Lung (tissue), 12 donors: ENCODE data around the gene ANKRD16. TPM values are rescaled to one million over a fixed set of nuclear protein-coding genes. Genes with fewer than 3 reads are reported as not detected.
"Not testable (repeated sequence)": the region's sequence is repeated elsewhere in the genome, so short reads cannot be mapped to it uniquely, and the experiment has no call there.

ENCODE experiments used
- ATAC-seq: fragments of 200-7000 bp; cut with Tn5 transposase; one replicate; pipeline ENCODE4 v1.9.1; 2020; ENCODE audit warnings: moderate number of reproducible peaks; ENCODE audit not compliant: insufficient read depth, low FRiP score
- DNase-seq, 3 donors: peaks; one replicate each; pipeline ENCODE4 v3.0.0-alpha.2; 2013 to 2017
- H3K27ac ChIP-seq, 2 donors: one replicate each; pipeline ENCODE4 v1.5.1; 2013; ENCODE audit warnings: mild to moderate bottlenecking in 2 of 2, moderate library complexity in 2 of 2, control low read depth in 1 of 2, inconsistent platforms in 1 of 2, low read depth in 1 of 2, low read length in 1 of 2
- H3K27me3 ChIP-seq, 3 donors: one replicate each; pipeline ENCODE4 v1.5.1; 2013; ENCODE audit warnings: low read length in 2 of 3; ENCODE audit not compliant: control insufficient read depth in 3 of 3, insufficient read depth in 3 of 3
- H3K36me3 ChIP-seq, 4 donors: one replicate each; pipeline ENCODE4 v1.5.1; 2013; ENCODE audit warnings: low read length in 4 of 4, mild to moderate bottlenecking in 1 of 4, moderate library complexity in 1 of 4; ENCODE audit not compliant: control insufficient read depth in 4 of 4, insufficient read depth in 4 of 4
- H3K4me1 ChIP-seq, 5 donors: one replicate each; pipeline ENCODE4 v1.5.1; 2013; ENCODE audit warnings: low read length in 5 of 5, mild to moderate bottlenecking in 2 of 5, moderate library complexity in 1 of 5; ENCODE audit not compliant: control insufficient read depth in 5 of 5, insufficient read depth in 5 of 5
- H3K4me3 ChIP-seq: one replicate; pipeline ENCODE4 v1.5.1; 2013; ENCODE audit warnings: mild to moderate bottlenecking, control low read depth, moderate library complexity
- H3K9ac ChIP-seq, 2 donors: one replicate each; pipeline ENCODE4 v1.5.1; 2013; ENCODE audit warnings: low read length in 2 of 2, control low read depth in 1 of 2; ENCODE audit not compliant: insufficient read depth in 1 of 2
- H3K9me3 ChIP-seq, 4 donors: one replicate each; pipeline ENCODE4 v1.5.1; 2013; ENCODE audit warnings: low read length in 3 of 4, mild to moderate bottlenecking in 1 of 4, moderate library complexity in 1 of 4; ENCODE audit not compliant: control insufficient read depth in 4 of 4, insufficient read depth in 3 of 4
- CTCF ChIP-seq: IDR thresholded peaks from 2 replicates; pipeline ENCODE4 v1.5.1; 2012; ENCODE audit warnings: mild to moderate bottlenecking; ENCODE audit errors: control extremely low read depth, extremely low read depth
- WGBS, 2 donors: extraction: QIAGEN DNeasy Blood & Tissue Kit; methylation state at CpG; one replicate each; pipeline ENCODE4 v1.1.7; 2013; 5-methylcytosine and 5-hydroxymethylcytosine counted together
- polyA plus RNA-seq, 2 donors: library from polyadenylated mRNA; stranded (reverse); fragments of 200-250 nt; gene quantifications; one replicate each; pipeline ENCODE4 v1.2.1, GENCODE V29; 2013
- total RNA-seq, 2 donors: library from RNA; depleted of rRNA in 1 of 2; stranded (reverse); fragments of >200 nt in 1 of 2; gene quantifications; one replicate each; pipeline ENCODE4 v1.2.1, GENCODE V29; 2014 to 2021
- donor health status: control.
- donor health status: control.
- donor health status: Bipolar disorder and iron deficiency.
- donor health status: healthy.
- donor health status: DM: yes; HTN: yes; CAD: no.

ANKRD16 gene
- total and polyA plus RNA-seq, 4 donors = 4.5 to 14.0 (median 6.4) TPM

- H3K27ac ChIP-seq = no peak overlapping the region
- ATAC-seq = no peak
- H3K9ac ChIP-seq = no peak overlapping the region
- TF ChIP-seq CTCF = no peak
- no peak overlapping the region for H3K4me3 ChIP-seq
- DNase-seq = no peak
- H3K36me3 ChIP-seq = peaks cover 50 to 82% (median 76%) of the 10 kb centered on the region in 4 donors
- 96% methylated on average over 4 of the region's 4 CpGs for WGBS, 2 donors
- no peaks in the 10 kb centered on the region for H3K27me3 ChIP-seq
- H3K9me3 ChIP-seq = no peaks in the 10 kb centered on the region
- H3K4me1 ChIP-seq = no peaks in the 10 kb centered on the region
Observed at GRCh38 chr10:5913736-5914135, 24.0 kb upstream of the ANKRD16 start.

- Histone ChIP-seq H3K4me3 (no peak overlapping the region), H3K9ac (no peak overlapping the region), H3K36me3 (peaks cover 39 to 65% (median 61%) of the 10 kb centered on the region in 4 donors), H3K4me1 (no peaks in the 10 kb centered on the region), H3K9me3 (no peaks in the 10 kb centered on the region), H3K27me3 (no peaks in the 10 kb centered on the region), H3K27ac (no peak overlapping the region)
- no peak for TF ChIP-seq CTCF
- DNase-seq (no peak), ATAC-seq (no peak)
- WGBS, 2 donors = 95 to 100% methylated on average over 4 of the region's 4 CpGs
Observed at GRCh38 chr10:5911670-5912069, 22.0 kb upstream of the ANKRD16 start.

- H3K27ac ChIP-seq = no peak overlapping the region
Observed at GRCh38 chr10:5910323-5911100, 20.8 kb upstream of the ANKRD16 start.

GRCh38 chr10:5908676-5909075 is 19.0 kb upstream of the ANKRD16 start:
- not testable (repeated sequence) for H3K9me3 ChIP-seq, H3K27me3 ChIP-seq, H3K27ac ChIP-seq, DNase-seq, H3K4me3 ChIP-seq, H3K9ac ChIP-seq, ATAC-seq, H3K4me1 ChIP-seq
- peaks cover 13 to 49% (median 41%) of the 10 kb centered on the region in 4 donors for H3K36me3 ChIP-seq
- WGBS, 2 donors = 91 to 92% methylated on average over 7 of the region's 7 CpGs

More at GRCh38 chr10:5910323-5911100, 20.8 kb upstream of the ANKRD16 start:
- WGBS, 2 donors = 87 to 90% methylated on average over 18 of the region's 18 CpGs
- no peak for TF ChIP-seq CTCF
- peaks cover 28 to 60% (median 56%) of the 10 kb centered on the region in 4 donors for H3K36me3 ChIP-seq
- H3K27me3 ChIP-seq = no peaks in the 10 kb centered on the region
- no peak overlapping the region for H3K9ac ChIP-seq
- ATAC-seq (no peak), DNase-seq (no peak)
- H3K4me1 ChIP-seq = peaks cover 0 to 5% (median 1%) of the 10 kb centered on the region in 5 donors
- no peaks in the 10 kb centered on the region for H3K9me3 ChIP-seq
- no peak overlapping the region for H3K4me3 ChIP-seq
